Esophagus squamous epithelium (tissue), 5 donors: ENCODE data around the gene PTPRN2. TPM values are rescaled to one million over a fixed set of nuclear protein-coding genes. Genes with fewer than 3 reads are reported as not detected.

Source experiments
- DNase-seq: peaks from one replicate; lab custom pipeline; 2025; lab: John Stamatoyannopoulos, UW
- H3K27ac ChIP-seq, 4 donors: fragments of 200-600 bp; sonication (generic); one replicate each; pipeline ENCODE4 v1.5.1; 2016 to 2019; ENCODE audit warnings: mild to moderate bottlenecking in 1 of 4
- H3K27me3 ChIP-seq, 4 donors: fragments of 200-600 bp; sonication (generic); 1 replicate in 3 of 4; 2 replicates in 1 of 4; pipeline versions ENCODE4 v1.5.1 to v1.6.0; 2017 to 2021; ENCODE audit warnings: antibody characterized with exemption in 1 of 4
- H3K36me3 ChIP-seq, 3 donors: fragments of 200-600 bp; sonication (generic); one replicate each; pipeline ENCODE4 v1.5.1; 2016 to 2019
- H3K4me1 ChIP-seq, 3 donors: fragments of 200-600 bp; sonication (generic); one replicate each; pipeline ENCODE4 v1.5.1; 2017 to 2019
- H3K4me3 ChIP-seq, 4 donors: fragments of 200-600 bp; sonication (generic); 1 replicate in 3 of 4; 2 replicates in 1 of 4; pipeline ENCODE4 v1.5.1; 2016 to 2019; ENCODE audit warnings: mild to moderate bottlenecking in 2 of 4, moderate library complexity in 1 of 4
- H3K9me3 ChIP-seq, 3 donors: fragments of 200-600 bp; sonication (generic); one replicate each; pipeline ENCODE4 v1.5.1; 2016 to 2019
- POLR2A ChIP-seq, 4 donors: fragments of 450-650 bp; IDR thresholded peaks; one replicate each; pipeline ENCODE4 v1.6.1; 2017; ENCODE audit warnings: antibody characterized with exemption in 4 of 4, mild to moderate bottlenecking in 4 of 4, moderate library complexity in 3 of 4
- WGBS, 2 donors: methylation state at CpG; one replicate each; pipeline ENCODE4 v1.1.5; 2018; 5-methylcytosine and 5-hydroxymethylcytosine counted together
- intact Hi-C: fragments of 100-400 bp; cut with DNase I; formaldehyde crosslinking; loops from one replicate; pipeline ENCODE4 v1.15.0; 2022
- total RNA-seq, 4 donors: library from RNA; depleted of rRNA; stranded (reverse); fragments of >200 nt; gene quantifications; one replicate each; pipeline ENCODE4 v1.1.0, GENCODE V29; 2016
- TF ChIP-seq, protein P1 (sequence below), 6 experiments: fragments of 450-650 bp in 4 of 6; fragments of 200-600 bp in 2 of 6; sonication (generic) in 2 of 6; IDR thresholded peaks; one replicate each; pipeline ENCODE4 v1.5.1; 2016 to 2019; ENCODE audit warnings: antibody characterized with exemption in 6 of 6, mild to moderate bottlenecking in 4 of 6, moderate library complexity in 4 of 6
- donor health status: DM: yes; HTN: yes; CAD: no.

The PTPRN2 gene
- total RNA-seq, 4 donors from 2014 or later = 0.38 to 2.7 (median 1.0) TPM

GRCh38 chr7:157561523-157561785, 1026.2 kb downstream of the PTPRN2 start:
- Histone ChIP-seq H3K4me3 (no peak overlapping the region), H3K9me3 (no peaks in the 10 kb centered on the region), H3K4me1 (no peaks in the 10 kb centered on the region), H3K27me3 (no peaks in the 10 kb centered on the region), H3K27ac (no peak overlapping the region), H3K36me3 (no peaks in the 10 kb centered on the region)
- no peak for DNase-seq
- intact Hi-C loops = no loop called here
- TF ChIP-seq POLR2A (IDR thresholded peaks at IDR 0.05) = no peak
- TF ChIP-seq, protein P1, sequence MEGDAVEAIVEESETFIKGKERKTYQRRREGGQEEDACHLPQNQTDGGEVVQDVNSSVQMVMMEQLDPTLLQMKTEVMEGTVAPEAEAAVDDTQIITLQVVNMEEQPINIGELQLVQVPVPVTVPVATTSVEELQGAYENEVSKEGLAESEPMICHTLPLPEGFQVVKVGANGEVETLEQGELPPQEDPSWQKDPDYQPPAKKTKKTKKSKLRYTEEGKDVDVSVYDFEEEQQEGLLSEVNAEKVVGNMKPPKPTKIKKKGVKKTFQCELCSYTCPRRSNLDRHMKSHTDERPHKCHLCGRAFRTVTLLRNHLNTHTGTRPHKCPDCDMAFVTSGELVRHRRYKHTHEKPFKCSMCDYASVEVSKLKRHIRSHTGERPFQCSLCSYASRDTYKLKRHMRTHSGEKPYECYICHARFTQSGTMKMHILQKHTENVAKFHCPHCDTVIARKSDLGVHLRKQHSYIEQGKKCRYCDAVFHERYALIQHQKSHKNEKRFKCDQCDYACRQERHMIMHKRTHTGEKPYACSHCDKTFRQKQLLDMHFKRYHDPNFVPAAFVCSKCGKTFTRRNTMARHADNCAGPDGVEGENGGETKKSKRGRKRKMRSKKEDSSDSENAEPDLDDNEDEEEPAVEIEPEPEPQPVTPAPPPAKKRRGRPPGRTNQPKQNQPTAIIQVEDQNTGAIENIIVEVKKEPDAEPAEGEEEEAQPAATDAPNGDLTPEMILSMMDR (IDR thresholded peaks at IDR 0.05) = no peak
- WGBS, 2 donors = 79% methylated on average over 3 of the region's 3 CpGs; no CpG with 5 or more reads in 1 of the 2 donors

DNA sequence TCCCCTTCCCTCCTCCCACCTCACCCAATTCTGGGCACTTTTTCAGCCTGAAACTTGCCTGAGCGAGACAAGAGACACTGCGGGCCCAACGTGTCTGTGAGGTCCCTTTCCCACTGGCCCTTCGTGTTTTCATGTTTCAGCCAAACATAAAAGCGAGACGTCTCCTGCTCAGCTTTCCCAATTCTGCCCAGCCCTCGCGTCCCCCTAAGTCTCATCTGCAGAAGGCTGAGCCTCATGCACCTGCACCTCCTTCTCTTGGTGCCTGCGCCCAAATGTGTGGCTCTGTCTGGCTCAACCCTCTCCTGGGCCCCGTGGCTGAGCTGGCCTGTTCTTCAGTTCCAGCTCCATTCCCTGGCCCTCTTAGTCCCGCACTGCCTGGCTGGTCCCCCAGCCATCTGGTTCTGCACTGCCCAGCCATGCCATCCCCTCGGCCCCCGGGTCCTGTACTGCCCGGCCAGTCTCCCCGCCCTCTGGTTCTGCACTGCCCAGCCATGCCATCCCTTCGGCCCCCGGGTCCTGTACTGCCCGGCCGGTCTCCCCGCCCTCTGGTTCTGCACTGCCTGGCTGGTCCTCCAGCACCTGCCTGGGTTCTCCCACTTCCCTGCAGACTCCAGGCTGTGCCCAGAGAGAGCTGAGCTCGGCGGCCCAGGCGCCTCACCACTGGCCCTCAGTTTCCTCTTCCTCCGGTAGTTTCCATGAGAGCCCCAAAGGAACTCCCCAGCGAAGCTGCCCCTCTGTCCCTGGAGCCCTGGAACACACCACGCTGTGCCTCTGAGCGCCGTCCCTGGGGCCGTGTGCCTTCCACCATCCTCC, 1026.7 kb downstream of the PTPRN2 start:
- no peak overlapping the region for H3K27ac ChIP-seq
- H3K27me3 ChIP-seq = no peaks in the 10 kb centered on the region
- TF ChIP-seq POLR2A (IDR thresholded peaks at IDR 0.05) = no peak
- TF ChIP-seq, protein P1 (IDR thresholded peaks at IDR 0.05) = no peak
- no peaks in the 10 kb centered on the region for H3K36me3 ChIP-seq
- intact Hi-C loops = no loop called here
- WGBS, 2 donors = 88 to 89% methylated on average over 20 of the region's 29 CpGs
- no peaks in the 10 kb centered on the region for H3K4me1 ChIP-seq
- DNase-seq = no peak
- H3K4me3 ChIP-seq = no peak overlapping the region
- H3K9me3 ChIP-seq = no peaks in the 10 kb centered on the region

DNA sequence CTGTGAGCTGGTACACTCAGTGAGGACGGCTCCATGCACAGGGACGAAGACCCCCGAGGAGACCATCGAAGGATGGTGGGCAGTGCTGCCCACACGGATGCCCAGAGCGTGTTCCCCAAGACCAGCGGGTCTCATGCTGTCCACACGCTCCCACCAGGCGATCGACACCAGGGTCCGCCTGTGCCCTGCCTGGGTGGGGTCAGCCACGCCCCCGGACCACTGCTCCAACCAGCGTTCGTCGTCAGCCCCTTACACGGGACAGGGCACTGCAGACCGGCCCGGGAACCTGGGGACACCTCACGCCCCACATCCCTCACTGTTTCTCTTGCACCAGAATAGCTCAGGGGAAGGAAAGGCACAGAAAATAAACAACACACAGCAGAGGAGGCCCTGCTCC, 1027.4 kb downstream of the PTPRN2 start:
- H3K9me3 ChIP-seq = no peaks in the 10 kb centered on the region
- H3K4me1 ChIP-seq = no peaks in the 10 kb centered on the region
- H3K36me3 ChIP-seq = no peaks in the 10 kb centered on the region
- H3K27me3 ChIP-seq = no peaks in the 10 kb centered on the region
- WGBS, 2 donors = 90% methylated on average over 6 to 8 of the region's 20 CpGs
- H3K4me3 ChIP-seq = no peak overlapping the region
- H3K27ac ChIP-seq = no peak overlapping the region
- DNase-seq = no peak
- intact Hi-C loops = no loop called here
- TF ChIP-seq, protein P1 (IDR thresholded peaks at IDR 0.05) = no peak
- no peak for TF ChIP-seq POLR2A (IDR thresholded peaks at IDR 0.05)

DNA sequence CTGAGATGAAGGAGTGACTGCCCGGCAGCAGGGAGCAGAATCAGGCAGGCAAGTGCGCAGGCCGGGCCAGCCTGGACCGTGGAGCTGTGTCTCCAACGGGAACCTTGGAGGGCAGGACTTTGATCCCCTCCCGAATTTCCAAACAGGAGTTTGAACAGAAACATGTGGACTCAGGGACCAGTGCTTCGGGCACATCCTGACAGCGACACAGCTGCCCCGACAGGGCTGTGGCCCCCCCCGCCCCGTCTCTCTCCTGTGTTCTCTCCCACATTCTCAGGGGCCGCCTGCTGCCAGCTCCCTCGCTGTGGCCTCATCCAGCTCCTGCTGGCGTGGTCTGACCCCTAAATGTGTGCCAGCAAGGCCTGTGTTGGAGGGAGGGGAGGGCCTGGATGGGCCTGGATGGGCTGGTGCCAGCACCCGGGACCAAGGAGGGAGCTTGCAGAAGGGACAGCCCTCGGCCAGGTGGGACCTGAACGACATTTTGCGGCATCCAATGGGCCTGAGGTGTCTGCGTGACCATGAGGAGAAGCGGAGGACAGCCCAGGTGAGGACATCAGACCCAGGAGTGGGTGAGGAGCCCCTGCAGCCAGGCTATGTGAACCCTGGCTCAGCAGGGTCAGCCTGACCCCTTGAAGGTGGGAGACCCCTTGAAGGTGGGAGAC, 1027.9 kb downstream of the PTPRN2 start:
- no peak for TF ChIP-seq POLR2A (IDR thresholded peaks at IDR 0.05)
- TF ChIP-seq, protein P1 (IDR thresholded peaks at IDR 0.05) = no peak
- H3K4me1 ChIP-seq = no peaks in the 10 kb centered on the region
- no peaks in the 10 kb centered on the region for H3K36me3 ChIP-seq
- H3K4me3 ChIP-seq = no peak overlapping the region
- intact Hi-C loops = no loop called here
- H3K27me3 ChIP-seq = no peaks in the 10 kb centered on the region
- H3K27ac ChIP-seq = no peak overlapping the region
- H3K9me3 ChIP-seq = no peaks in the 10 kb centered on the region
- no peak for DNase-seq
- WGBS, 2 donors = 80 to 84% methylated on average over 11 to 15 of the region's 20 CpGs

GRCh38 chr7:157558875-157559595, 1028.6 kb downstream of the PTPRN2 start:
- H3K27ac ChIP-seq = no peak overlapping the region
- no peak overlapping the region for H3K4me3 ChIP-seq
- intact Hi-C loops = no loop called here
- WGBS, 2 donors = 86 to 87% methylated on average over 10 to 23 of the region's 27 CpGs
- TF ChIP-seq, protein P1 (IDR thresholded peaks at IDR 0.05) = no peak
- TF ChIP-seq POLR2A (IDR thresholded peaks at IDR 0.05) = no peak
- no peak for DNase-seq
- no peaks in the 10 kb centered on the region for H3K9me3 ChIP-seq
- H3K36me3 ChIP-seq = no peaks in the 10 kb centered on the region
- H3K4me1 ChIP-seq = no peaks in the 10 kb centered on the region
- no peaks in the 10 kb centered on the region for H3K27me3 ChIP-seq
